Mesenchymal stem cell (in vitro differentiated cells and primary cell): ENCODE data around the gene NEGR1.

Experiments
- DNase-seq: peaks from one replicate; pipeline ENCODE4 v3.0.0-alpha.2; 2013
- H2AFZ ChIP-seq: one replicate; pipeline ENCODE4 v1.6.1; 2013; ENCODE audit warnings: low read depth, mild to moderate bottlenecking, control low read depth, inconsistent platforms, low read length, moderate library complexity
- H2AK5ac ChIP-seq: 2 replicates; pipeline ENCODE4 v1.6.1; 2013; ENCODE audit warnings: low read length, moderate library complexity, mild to moderate bottlenecking, inconsistent platforms; ENCODE audit not compliant: severe bottlenecking
- H2BK120ac ChIP-seq: one replicate; pipeline ENCODE4 v1.6.1; 2013; ENCODE audit warnings: low read depth, mild to moderate bottlenecking, inconsistent platforms, low read length, moderate library complexity
- H2BK12ac ChIP-seq, 2 experiments: one replicate each; pipeline ENCODE4 v1.6.1; 2013; ENCODE audit warnings: inconsistent platforms in 2 of 2, low read length in 2 of 2, mild to moderate bottlenecking in 2 of 2, moderate library complexity in 2 of 2, control low read depth in 1 of 2
- H2BK15ac ChIP-seq: one replicate; pipeline ENCODE4 v1.6.1; 2013; ENCODE audit warnings: mild to moderate bottlenecking, low read depth, inconsistent platforms; ENCODE audit not compliant: poor library complexity, severe bottlenecking
- H2BK5ac ChIP-seq: 2 replicates; pipeline ENCODE4 v1.6.1; 2013; ENCODE audit warnings: low read depth, mild to moderate bottlenecking, low read length, control low read depth, inconsistent platforms; ENCODE audit not compliant: poor library complexity, severe bottlenecking
- H3K14ac ChIP-seq, 2 experiments: one replicate each; pipeline ENCODE4 v1.6.1; 2013; ENCODE audit warnings: inconsistent platforms in 2 of 2, low read length in 2 of 2, control low read depth in 1 of 2, mild to moderate bottlenecking in 1 of 2, moderate library complexity in 1 of 2
- H3K18ac ChIP-seq, 2 experiments: one replicate each; pipeline ENCODE4 v1.6.1; 2013; ENCODE audit warnings: inconsistent platforms in 2 of 2, low read length in 2 of 2, control low read depth in 1 of 2, low read depth in 1 of 2, mild to moderate bottlenecking in 1 of 2
- H3K23ac ChIP-seq, 2 experiments: one replicate each; pipeline ENCODE4 v1.6.1; 2013; ENCODE audit warnings: inconsistent platforms in 2 of 2, low read length in 2 of 2, mild to moderate bottlenecking in 2 of 2, moderate library complexity in 2 of 2, control low read depth in 1 of 2
- H3K27ac ChIP-seq: 2 replicates; pipeline ENCODE4 v1.5.1; 2013; ENCODE audit warnings: mild to moderate bottlenecking, moderate library complexity, low read length, control low read depth, inconsistent platforms; ENCODE audit not compliant: poor library complexity, severe bottlenecking
- H3K27me3 ChIP-seq, 2 experiments: 2 replicates each; pipeline versions ENCODE4 v1.6.1 to v1.7.0; 2013; ENCODE audit warnings: low read length in 2 of 2, mild to moderate bottlenecking in 2 of 2, moderate library complexity in 2 of 2, control low read depth in 1 of 2, inconsistent platforms in 1 of 2; ENCODE audit not compliant: control insufficient read depth in 1 of 2, insufficient read depth in 1 of 2
- H3K36me3 ChIP-seq, 2 experiments: 2 replicates each; pipeline versions ENCODE4 v1.6.1 to v1.7.0; 2013; ENCODE audit warnings: low read length in 2 of 2, control low read depth in 1 of 2, inconsistent platforms in 1 of 2, low read depth in 1 of 2, mild to moderate bottlenecking in 1 of 2; ENCODE audit not compliant: insufficient read depth in 2 of 2, control insufficient read depth in 1 of 2
- H3K4ac ChIP-seq, 2 experiments: one replicate each; pipeline ENCODE4 v1.6.1; 2013; ENCODE audit warnings: inconsistent platforms in 2 of 2, low read length in 2 of 2, mild to moderate bottlenecking in 2 of 2, moderate library complexity in 2 of 2, control low read depth in 1 of 2, low read depth in 1 of 2
- H3K4me1 ChIP-seq: 2 replicates; pipeline ENCODE4 v1.6.1; 2013; ENCODE audit warnings: low read depth, low read length, control low read depth; ENCODE audit not compliant: control insufficient read depth, insufficient read depth
- H3K4me2 ChIP-seq: 2 replicates; pipeline ENCODE4 v1.6.1; 2013; ENCODE audit warnings: low read length, mild to moderate bottlenecking, inconsistent platforms; ENCODE audit not compliant: poor library complexity, severe bottlenecking
- H3K4me3 ChIP-seq, 2 experiments: 2 replicates each; pipeline versions ENCODE4 v1.5.1 to v1.7.0; 2013; ENCODE audit warnings: low read length in 2 of 2, mild to moderate bottlenecking in 2 of 2, control low read depth in 1 of 2, low read depth in 1 of 2; ENCODE audit not compliant: insufficient read depth in 1 of 2
- H3K79me1 ChIP-seq: replicated peaks from 2 replicates; pipeline ENCODE4 v1.6.1; 2013; ENCODE audit warnings: mild to moderate bottlenecking, control low read depth, low read length, inconsistent platforms; ENCODE audit not compliant: poor library complexity, severe bottlenecking
- H3K9ac ChIP-seq: 2 replicates; pipeline ENCODE4 v1.7.0; 2013; ENCODE audit warnings: mild to moderate bottlenecking, low read length, moderate library complexity
- H3K9me3 ChIP-seq: 2 replicates; pipeline ENCODE4 v1.7.0; 2013; ENCODE audit warnings: mild to moderate bottlenecking, low read length; ENCODE audit not compliant: control insufficient read depth
- H4K8ac ChIP-seq: one replicate; pipeline ENCODE4 v1.6.1; 2013; ENCODE audit warnings: inconsistent platforms, mild to moderate bottlenecking, low read length, moderate library complexity
- H4K91ac ChIP-seq: one replicate; pipeline ENCODE4 v1.6.1; 2013; ENCODE audit warnings: mild to moderate bottlenecking, low read length, inconsistent platforms
- WGBS: methylation state at CpG from one replicate; pipeline ENCODE4 v1.1.7; 2013; ENCODE audit warnings: mixed read lengths; 5-methylcytosine and 5-hydroxymethylcytosine counted together

NEGR1 gene

GRCh38 chr1:71625004-71625403, 657.3 kb downstream of the NEGR1 start:
- Histone ChIP-seq H4K91ac (no peak overlapping the region), H2BK120ac (no peak overlapping the region), H3K27ac (no peak overlapping the region), H2BK12ac (no peak overlapping the region), H2AFZ (no peak overlapping the region), H4K8ac (no peak overlapping the region), H2BK15ac (no peak overlapping the region), H3K4ac (no peak overlapping the region), H3K36me3 (no peaks in the 10 kb centered on the region), H3K14ac (no peak overlapping the region), H3K4me3 (no peak overlapping the region), H3K23ac (no peak overlapping the region), H2AK5ac (no peak overlapping the region), H3K18ac (no peak overlapping the region), H3K4me2 (no peak overlapping the region), H3K9me3 (no peaks in the 10 kb centered on the region), H2BK5ac (no peak overlapping the region), H3K4me1 (no peaks in the 10 kb centered on the region), H3K27me3 (no peaks in the 10 kb centered on the region), H3K9ac (no peak overlapping the region), H3K79me1 (no peaks in the 10 kb centered on the region)
- no peak for DNase-seq

GRCh38 chr1:71623888-71624287, 658.5 kb downstream of the NEGR1 start:
- Histone ChIP-seq H2BK15ac (no peak overlapping the region), H2BK120ac (no peak overlapping the region), H2BK12ac (no peak overlapping the region), H3K18ac (no peak overlapping the region), H2AFZ (no peak overlapping the region), H3K4ac (no peak overlapping the region), H3K79me1 (no peaks in the 10 kb centered on the region), H3K4me1 (no peaks in the 10 kb centered on the region), H3K9me3 (no peaks in the 10 kb centered on the region), H3K23ac (no peak overlapping the region), H3K36me3 (no peaks in the 10 kb centered on the region), H3K4me2 (no peak overlapping the region), H3K27me3 (no peaks in the 10 kb centered on the region), H3K27ac (no peak overlapping the region), H2AK5ac (no peak overlapping the region), H3K14ac (no peak overlapping the region), H4K8ac (no peak overlapping the region), H3K4me3 (no peak overlapping the region), H3K9ac (no peak overlapping the region), H4K91ac (no peak overlapping the region), H2BK5ac (no peak overlapping the region)
- no peak for DNase-seq
- WGBS, result 100% methylated on average over 1 of the region's 1 CpG

GRCh38 chr1:71621785-71622184, 660.6 kb downstream of the NEGR1 start:
- H2BK12ac ChIP-seq, result no peak overlapping the region
- no peak overlapping the region for H3K14ac ChIP-seq
- no peaks in the 10 kb centered on the region for H3K27me3 ChIP-seq
- H2BK15ac ChIP-seq, result no peak overlapping the region
- no peak overlapping the region for H2AK5ac ChIP-seq
- H3K4ac ChIP-seq, result no peak overlapping the region
- no peak overlapping the region for H3K27ac ChIP-seq
- no peaks in the 10 kb centered on the region for H3K79me1 ChIP-seq
- no peaks in the 10 kb centered on the region for H3K36me3 ChIP-seq
- H3K23ac ChIP-seq, result no peak overlapping the region
- H3K4me2 ChIP-seq, result no peak overlapping the region
- WGBS, result 73% methylated on average over 1 of the region's 1 CpG
- H3K4me3 ChIP-seq, result no peak overlapping the region
- no peak overlapping the region for H2BK120ac ChIP-seq
- no peaks in the 10 kb centered on the region for H3K9me3 ChIP-seq
- H2BK5ac ChIP-seq, result no peak overlapping the region
- DNase-seq, result no peak
- no peak overlapping the region for H3K18ac ChIP-seq
- no peaks in the 10 kb centered on the region for H3K4me1 ChIP-seq
- no peak overlapping the region for H3K9ac ChIP-seq
- H4K91ac ChIP-seq, result no peak overlapping the region
- no peak overlapping the region for H4K8ac ChIP-seq
- no peak overlapping the region for H2AFZ ChIP-seq

GRCh38 chr1:71618766-71619530, 663.4 kb downstream of the NEGR1 start:
- no peak for DNase-seq
- no peak overlapping the region for H2BK120ac ChIP-seq
- H3K4me1 ChIP-seq, result no peaks in the 10 kb centered on the region
- H4K91ac ChIP-seq, result no peak overlapping the region
- no peak overlapping the region for H2AK5ac ChIP-seq
- H3K4me2 ChIP-seq, result no peak overlapping the region
- no peak overlapping the region for H3K9ac ChIP-seq
- no peak overlapping the region for H2BK5ac ChIP-seq
- H3K27me3 ChIP-seq, result no peaks in the 10 kb centered on the region
- H3K4ac ChIP-seq, result no peak overlapping the region
- H3K14ac ChIP-seq, result no peak overlapping the region
- H3K79me1 ChIP-seq, result no peaks in the 10 kb centered on the region
- H2BK12ac ChIP-seq, result no peak overlapping the region
- no peak overlapping the region for H3K23ac ChIP-seq
- no peak overlapping the region for H3K18ac ChIP-seq
- no peaks in the 10 kb centered on the region for H3K36me3 ChIP-seq
- H3K27ac ChIP-seq, result no peak overlapping the region
- no peak overlapping the region for H2BK15ac ChIP-seq
- H3K4me3 ChIP-seq, result no peak overlapping the region
- no peaks in the 10 kb centered on the region for H3K9me3 ChIP-seq
- H4K8ac ChIP-seq, result no peak overlapping the region
- H2AFZ ChIP-seq, result no peak overlapping the region
- WGBS, result 86% methylated on average over 3 of the region's 3 CpGs
